ENCODE results near the gene SIGLEC8. TPM values are rescaled to one million over a fixed set of nuclear protein-coding genes. Genes with fewer than 3 reads are reported as not detected.

SIGLEC8 gene
- total and polyA plus RNA-seq, 2 of the 4 experiments (the other 2 are of a cell fraction): not detected

GRCh38 chr19:51493776-51494175 is 35.5 kb upstream of the SIGLEC8 start:
- Histone ChIP-seq H2AK9ac (replicated peaks; ENCODE audit: low read depth, low read length, poor library complexity) (no peak overlapping the region), H3K4me3 (ENCODE audit: insufficient read depth, low read depth, low read length) (no peak overlapping the region), H3K4me1 (ENCODE audit: control insufficient read depth, insufficient read depth, low read length) (no peaks in the 10 kb centered on the region), H3K9me1 (ENCODE audit: insufficient read depth, low read length) (no peaks in the 10 kb centered on the region), H3K14ac (replicated peaks; ENCODE audit: low read depth, low read length) (no peak overlapping the region), H2BK5ac (ENCODE audit: low read depth, low read length, poor library complexity, severe bottlenecking) (no peak overlapping the region), H3K79me1 (ENCODE audit: low read depth in 1 of 2, low read length in 2 of 2) (no peaks in the 10 kb centered on the region), H2AFZ (replicated peaks; ENCODE audit: low read length, poor library complexity) (no peak overlapping the region), H4K20me1 (ENCODE audit: insufficient read depth, low read length) (no peaks in the 10 kb centered on the region), H3K9me3 (ENCODE audit: control insufficient read depth, insufficient read depth, low read length) (peaks cover 14% of the 10 kb centered on the region), H3K36me3 (ENCODE audit: control insufficient read depth, insufficient read depth, low read length) (no peaks in the 10 kb centered on the region), H2BK120ac (ENCODE audit: low read depth, low read length) (no peak overlapping the region), H4K91ac (ENCODE audit: insufficient read depth, low read depth, low read length) (no peak overlapping the region), H4K5ac (ENCODE audit: low read depth, low read length) (no peak overlapping the region), H2BK20ac (ENCODE audit: low read depth, low read length) (no peak overlapping the region), H3K23ac (ENCODE audit: low read depth, low read length) (no peak overlapping the region), H3K56ac (ENCODE audit: extremely low read depth, insufficient read depth, low read length) (no peak overlapping the region), H3K4ac (ENCODE audit: low read depth, low read length) (no peak overlapping the region), H2BK15ac (ENCODE audit: low read depth, low read length) (no peak overlapping the region), H3K4me2 (ENCODE audit: low read depth, low read length) (no peak overlapping the region), H2AK5ac (ENCODE audit: low read depth, low read length) (no peak overlapping the region), H4K8ac (ENCODE audit: low read depth in 2 of 2, low read length in 2 of 2) (no peak overlapping the region), H3K27ac (ENCODE audit: insufficient read depth, low read length) (no peak overlapping the region), H3K18ac (ENCODE audit: low read depth, low read length) (no peak overlapping the region), H3K27me3 (ENCODE audit: control insufficient read depth, insufficient read depth, low read length) (no peaks in the 10 kb centered on the region), H3K9ac (ENCODE audit: low read depth, low read length) (no peak overlapping the region)
- no TSS peak for BruUV-seq (replicated peaks)
- TF ChIP-seq POLR2A (IDR thresholded peaks at IDR 0.05; ENCODE audit: low read depth, low read length) (no peak), FOS (IDR thresholded peaks at IDR 0.05; ENCODE audit: low read depth, low read length) (no peak), NFE2L2 (IDR thresholded peaks at IDR 0.05; ENCODE audit: low read depth, low read length) (no peak), CTCF (conservative IDR thresholded peaks at IDR 0.05; ENCODE audit: low read depth, low read length) (no peak), RAD21 (IDR thresholded peaks at IDR 0.05; ENCODE audit: low read length) (no peak), USF2 (IDR thresholded peaks at IDR 0.05; ENCODE audit: low read depth, low read length) (no peak), BHLHE40 (IDR thresholded peaks at IDR 0.05; ENCODE audit: low read depth, low read length) (no peak), RCOR1 (IDR thresholded peaks at IDR 0.05; ENCODE audit: insufficient replicate concordance, low read length) (no peak), CHD1 (IDR thresholded peaks at IDR 0.05; ENCODE audit: low read depth, low read length) (no peak), MAZ (IDR thresholded peaks at IDR 0.05; ENCODE audit: borderline replicate concordance, low read depth, low read length) (no peak), SMC3 (IDR thresholded peaks at IDR 0.05; ENCODE audit: low read depth, low read length) (no peak), ELK1 (IDR thresholded peaks at IDR 0.05; ENCODE audit: borderline replicate concordance, low read depth, low read length) (no peak), MXI1 (IDR thresholded peaks at IDR 0.05; ENCODE audit: borderline replicate concordance, low read depth, low read length) (no peak), RFX5 (IDR thresholded peaks at IDR 0.05; ENCODE audit: low read depth, low read length) (no peak), MAFK (IDR thresholded peaks at IDR 0.05; ENCODE audit: low read depth, low read length) (no peak), CEBPB (IDR thresholded peaks at IDR 0.05; ENCODE audit: low read depth, low read length) (no peak)
- 0% methylated on average over 1 of the region's 2 CpGs; no CpG with 5 or more reads in 1 of the 2 experiments for WGBS, 2 experiments (ENCODE audit: extremely low coverage in 2 of 2, insufficient read length in 1 of 2)
- no peak for ATAC-seq (ENCODE audit: low read depth)
- intact Hi-C loops (cut with micrococcal nuclease) (no loop called here), in situ Hi-C loops (cut with MboI; ENCODE audit: low sequenced_read_pairs) (no loop called here), dilution Hi-C loops (cut with HindIII; ENCODE audit: low sequenced_read_pairs, unreplicated experiment) (no loop called here)
- CTCF ChIA-PET: no interaction called here
- POLR2A ChIA-PET (ENCODE audit: unreplicated experiment): no interaction called here
- DNase-seq: no peak

Measured in IMR-90 (cell line).